GM23338 (cell line): ENCODE measurements around the gene NPHP1. TPM values are rescaled to one million over a fixed set of nuclear protein-coding genes. Genes with fewer than 3 reads are reported as not detected.

ENCODE experiments used
- ATAC-seq: fragments of 200-7000 bp; cut with Tn5 transposase; 3 replicates; pipeline ENCODE4 v1.9.1; 2020
- DNase-seq: peaks from one replicate; pipeline ENCODE4 v3.0.0-alpha.2; 2015; ENCODE audit warnings: low spot score
- H2AFZ ChIP-seq: fragments of 200-600 bp; sonication (generic); 2 replicates; pipeline ENCODE4 v1.8.0; 2016; ENCODE audit warnings: antibody characterized with exemption, mild to moderate bottlenecking, moderate library complexity
- H3F3A ChIP-seq: fragments of 200-600 bp; sonication (generic); replicated peaks from 2 replicates; pipeline ENCODE4 v1.8.0; 2017; ENCODE audit warnings: antibody characterized with exemption, mixed run types, low read depth
- H3K27ac ChIP-seq: fragments of 200-600 bp; sonication (generic); 2 replicates; pipeline ENCODE4 v1.6.1; 2016; ENCODE audit warnings: low read depth
- H3K27me3 ChIP-seq: fragments of 200-600 bp; sonication (generic); 2 replicates; pipeline ENCODE4 v1.8.0; 2016; ENCODE audit warnings: mild to moderate bottlenecking, mixed run types, moderate library complexity; ENCODE audit not compliant: insufficient read depth
- H3K36me3 ChIP-seq: fragments of 200-600 bp; sonication (generic); 2 replicates; pipeline ENCODE4 v1.8.0; 2016; ENCODE audit warnings: mild to moderate bottlenecking; ENCODE audit not compliant: insufficient read depth
- H3K4me1 ChIP-seq: fragments of 200-600 bp; sonication (generic); 2 replicates; pipeline ENCODE4 v1.8.0; 2016; ENCODE audit warnings: mild to moderate bottlenecking, moderate library complexity; ENCODE audit not compliant: insufficient read depth
- H3K4me2 ChIP-seq: fragments of 200-600 bp; sonication (generic); 2 replicates; pipeline ENCODE4 v1.7.1; 2017; ENCODE audit warnings: mixed run types
- H3K4me3 ChIP-seq: fragments of 200-600 bp; sonication (generic); 2 replicates; pipeline ENCODE4 v1.6.1; 2016; ENCODE audit warnings: mixed run types
- H3K79me2 ChIP-seq: fragments of 200-600 bp; sonication (generic); replicated peaks from 2 replicates; pipeline ENCODE4 v1.8.0; 2017; ENCODE audit warnings: mild to moderate bottlenecking; ENCODE audit not compliant: insufficient read depth
- H3K9me2 ChIP-seq: fragments of 200-600 bp; sonication (generic); 2 replicates; pipeline ENCODE4 v1.8.0; 2017; ENCODE audit not compliant: insufficient read depth
- H4K20me1 ChIP-seq: fragments of 200-600 bp; sonication (generic); replicated peaks from 2 replicates; pipeline ENCODE4 v1.8.0; 2017; ENCODE audit warnings: mild to moderate bottlenecking; ENCODE audit not compliant: insufficient read depth
- H3K27ac Mint-ChIP-seq: 2 replicates; pipeline ENCODE4 v1.8.0; 2020; ENCODE audit warnings: inconsistent platforms, mild to moderate bottlenecking, moderate library complexity, mixed read lengths
- H3K27me3 Mint-ChIP-seq: 3 replicates; pipeline ENCODE4 v1.8.0; 2022; ENCODE audit warnings: low read depth, mild to moderate bottlenecking, moderate library complexity, mixed read lengths, inconsistent platforms; ENCODE audit not compliant: insufficient read depth, poor library complexity
- H3K36me3 Mint-ChIP-seq: 3 replicates; pipeline ENCODE4 v1.8.0; 2021; ENCODE audit warnings: low read depth, mild to moderate bottlenecking, inconsistent platforms, moderate library complexity, mixed read lengths
- H3K4me1 Mint-ChIP-seq: 3 replicates; pipeline ENCODE4 v1.8.0; 2020; ENCODE audit warnings: mild to moderate bottlenecking, inconsistent platforms, mixed read lengths
- H3K4me3 Mint-ChIP-seq: 3 replicates; pipeline ENCODE4 v1.8.0; 2021; ENCODE audit warnings: moderate library complexity, mild to moderate bottlenecking, inconsistent platforms, mixed read lengths
- H3K9me3 Mint-ChIP-seq: 3 replicates; pipeline ENCODE4 v1.8.0; 2020; ENCODE audit warnings: moderate library complexity, mild to moderate bottlenecking, inconsistent platforms, mixed read lengths
- CREB1 ChIP-seq: fragments of 250-450 bp; sonication (Bioruptor Pico); IDR thresholded peaks from 2 replicates; pipeline ENCODE4 v1.5.0; 2020; ENCODE audit warnings: low read depth, mild to moderate bottlenecking, moderate library complexity
- EZH2phosphoT487 ChIP-seq: fragments of 200-600 bp; sonication (generic); IDR thresholded peaks from one replicate; pipeline ENCODE4 v1.8.1; 2018; ENCODE audit warnings: antibody characterized with exemption; ENCODE audit not compliant: unreplicated experiment
- JUNB ChIP-seq: IDR thresholded peaks from one replicate; pipeline ENCODE4 v1.6.1; 2016; ENCODE audit warnings: antibody characterized with exemption; ENCODE audit not compliant: unreplicated experiment
- NANOG ChIP-seq: IDR thresholded peaks from 2 replicates; pipeline ENCODE4 v1.6.1; 2016; ENCODE audit warnings: antibody characterized with exemption, borderline replicate concordance
- POLR2AphosphoS5 ChIP-seq: IDR thresholded peaks from 2 replicates; pipeline ENCODE4 v1.6.1; 2016; ENCODE audit warnings: antibody characterized with exemption, low read depth
- ZNF114 ChIP-seq: fragments of 250-450 bp; sonication (Bioruptor Pico); IDR thresholded peaks from 2 replicates; pipeline ENCODE4 v1.5.0; 2020; ENCODE audit warnings: mild to moderate bottlenecking, moderate library complexity
- polyA plus RNA-seq: library from polyadenylated mRNA; unstranded; fragments of >200 nt; fragmentation: Nextera tagmentation; extraction: Ambion mirVana; gene quantifications from 2 replicates; pipeline ENCODE4 v1.2.1, GENCODE V29; 2016
- total RNA-seq: library from RNA; depleted of rRNA; stranded (reverse); fragments of >200 nt; shearing (Covaris generic); gene quantifications from 2 replicates; pipeline ENCODE4 v1.2.3, GENCODE V29; 2014
- TF ChIP-seq, protein P1 (sequence below): IDR thresholded peaks from one replicate; pipeline ENCODE4 v1.6.1; 2018; ENCODE audit warnings: antibody characterized with exemption; ENCODE audit not compliant: unreplicated experiment
- TF ChIP-seq, protein P2 (sequence below), 2 experiments: fragments of 200-600 bp in 1 of 2; sonication (generic) in 1 of 2; conservative IDR thresholded peaks; 2 replicates each; pipeline versions ENCODE4 v1.5.1 to v1.6.1; 2016 to 2017; ENCODE audit warnings: antibody characterized with exemption in 2 of 2, low read depth in 2 of 2, mild to moderate bottlenecking in 2 of 2, moderate library complexity in 1 of 2

The NPHP1 gene
- total and polyA plus RNA-seq, 2 experiments from 2014 or later, result 4.6 to 10.0 TPM

DNA sequence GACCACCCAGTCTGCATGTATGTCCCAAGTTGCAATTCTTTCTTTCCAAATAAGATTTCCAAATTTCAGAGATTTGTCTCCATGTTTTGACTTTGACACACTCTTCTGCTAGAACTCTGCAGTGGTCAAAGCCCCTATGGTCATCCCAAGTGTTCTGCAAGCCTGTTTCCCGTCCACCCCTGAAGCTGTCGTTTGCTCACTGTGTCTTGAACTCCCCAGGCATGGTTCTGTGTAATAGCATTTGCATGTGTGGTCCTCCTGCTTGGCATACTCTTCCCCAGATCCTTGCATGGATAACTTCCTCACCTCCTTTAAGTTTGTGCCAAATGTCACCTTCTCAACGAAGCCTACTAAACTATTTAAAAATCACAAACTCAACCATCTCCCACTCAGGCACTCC, 11.4 kb upstream of the NPHP1 start:
- TF ChIP-seq POLR2AphosphoS5 (no peak), JUNB (no peak), ZNF114 (CRISPR knock-in tag) (no peak)
- TF ChIP-seq, protein P1, sequence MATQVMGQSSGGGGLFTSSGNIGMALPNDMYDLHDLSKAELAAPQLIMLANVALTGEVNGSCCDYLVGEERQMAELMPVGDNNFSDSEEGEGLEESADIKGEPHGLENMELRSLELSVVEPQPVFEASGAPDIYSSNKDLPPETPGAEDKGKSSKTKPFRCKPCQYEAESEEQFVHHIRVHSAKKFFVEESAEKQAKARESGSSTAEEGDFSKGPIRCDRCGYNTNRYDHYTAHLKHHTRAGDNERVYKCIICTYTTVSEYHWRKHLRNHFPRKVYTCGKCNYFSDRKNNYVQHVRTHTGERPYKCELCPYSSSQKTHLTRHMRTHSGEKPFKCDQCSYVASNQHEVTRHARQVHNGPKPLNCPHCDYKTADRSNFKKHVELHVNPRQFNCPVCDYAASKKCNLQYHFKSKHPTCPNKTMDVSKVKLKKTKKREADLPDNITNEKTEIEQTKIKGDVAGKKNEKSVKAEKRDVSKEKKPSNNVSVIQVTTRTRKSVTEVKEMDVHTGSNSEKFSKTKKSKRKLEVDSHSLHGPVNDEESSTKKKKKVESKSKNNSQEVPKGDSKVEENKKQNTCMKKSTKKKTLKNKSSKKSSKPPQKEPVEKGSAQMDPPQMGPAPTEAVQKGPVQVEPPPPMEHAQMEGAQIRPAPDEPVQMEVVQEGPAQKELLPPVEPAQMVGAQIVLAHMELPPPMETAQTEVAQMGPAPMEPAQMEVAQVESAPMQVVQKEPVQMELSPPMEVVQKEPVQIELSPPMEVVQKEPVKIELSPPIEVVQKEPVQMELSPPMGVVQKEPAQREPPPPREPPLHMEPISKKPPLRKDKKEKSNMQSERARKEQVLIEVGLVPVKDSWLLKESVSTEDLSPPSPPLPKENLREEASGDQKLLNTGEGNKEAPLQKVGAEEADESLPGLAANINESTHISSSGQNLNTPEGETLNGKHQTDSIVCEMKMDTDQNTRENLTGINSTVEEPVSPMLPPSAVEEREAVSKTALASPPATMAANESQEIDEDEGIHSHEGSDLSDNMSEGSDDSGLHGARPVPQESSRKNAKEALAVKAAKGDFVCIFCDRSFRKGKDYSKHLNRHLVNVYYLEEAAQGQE, result no peak
- TF ChIP-seq, protein P2, sequence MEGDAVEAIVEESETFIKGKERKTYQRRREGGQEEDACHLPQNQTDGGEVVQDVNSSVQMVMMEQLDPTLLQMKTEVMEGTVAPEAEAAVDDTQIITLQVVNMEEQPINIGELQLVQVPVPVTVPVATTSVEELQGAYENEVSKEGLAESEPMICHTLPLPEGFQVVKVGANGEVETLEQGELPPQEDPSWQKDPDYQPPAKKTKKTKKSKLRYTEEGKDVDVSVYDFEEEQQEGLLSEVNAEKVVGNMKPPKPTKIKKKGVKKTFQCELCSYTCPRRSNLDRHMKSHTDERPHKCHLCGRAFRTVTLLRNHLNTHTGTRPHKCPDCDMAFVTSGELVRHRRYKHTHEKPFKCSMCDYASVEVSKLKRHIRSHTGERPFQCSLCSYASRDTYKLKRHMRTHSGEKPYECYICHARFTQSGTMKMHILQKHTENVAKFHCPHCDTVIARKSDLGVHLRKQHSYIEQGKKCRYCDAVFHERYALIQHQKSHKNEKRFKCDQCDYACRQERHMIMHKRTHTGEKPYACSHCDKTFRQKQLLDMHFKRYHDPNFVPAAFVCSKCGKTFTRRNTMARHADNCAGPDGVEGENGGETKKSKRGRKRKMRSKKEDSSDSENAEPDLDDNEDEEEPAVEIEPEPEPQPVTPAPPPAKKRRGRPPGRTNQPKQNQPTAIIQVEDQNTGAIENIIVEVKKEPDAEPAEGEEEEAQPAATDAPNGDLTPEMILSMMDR (conservative IDR thresholded peaks at IDR 0.05; ENCODE audit: low read depth in 2 of 2), result no peak
- Histone ChIP-seq H2AFZ (no peak overlapping the region), H3K4me3 (no peak overlapping the region), H3K4me2 (no peak overlapping the region), H3F3A (no peaks in the 10 kb centered on the region), H3K79me2 (no peaks in the 10 kb centered on the region; the same call in 1 of the 2 replicates), H4K20me1 (no peaks in the 10 kb centered on the region), H3K27me3 (no peaks in the 10 kb centered on the region), H3K4me1 (peaks cover 4% of the 10 kb centered on the region; the same call in 1 of the 2 replicates), H3K9me2 (peaks cover 3% of the 10 kb centered on the region; the same call in 1 of the 2 replicates), H3K36me3 (no peaks in the 10 kb centered on the region), H3K27ac (no peak overlapping the region)
- Mint-ChIP-seq H3K27ac (no peak overlapping the region), H3K4me3 (no peak overlapping the region), H3K4me1 (peaks cover 4% of the 10 kb centered on the region; the same call in 1 of the 3 replicates), H3K27me3 (peaks cover 9% of the 10 kb centered on the region), H3K36me3 (peaks cover 18% of the 10 kb centered on the region), H3K9me3 (peaks cover 49% of the 10 kb centered on the region)
- ATAC-seq (no peak), DNase-seq (no peak)

DNA sequence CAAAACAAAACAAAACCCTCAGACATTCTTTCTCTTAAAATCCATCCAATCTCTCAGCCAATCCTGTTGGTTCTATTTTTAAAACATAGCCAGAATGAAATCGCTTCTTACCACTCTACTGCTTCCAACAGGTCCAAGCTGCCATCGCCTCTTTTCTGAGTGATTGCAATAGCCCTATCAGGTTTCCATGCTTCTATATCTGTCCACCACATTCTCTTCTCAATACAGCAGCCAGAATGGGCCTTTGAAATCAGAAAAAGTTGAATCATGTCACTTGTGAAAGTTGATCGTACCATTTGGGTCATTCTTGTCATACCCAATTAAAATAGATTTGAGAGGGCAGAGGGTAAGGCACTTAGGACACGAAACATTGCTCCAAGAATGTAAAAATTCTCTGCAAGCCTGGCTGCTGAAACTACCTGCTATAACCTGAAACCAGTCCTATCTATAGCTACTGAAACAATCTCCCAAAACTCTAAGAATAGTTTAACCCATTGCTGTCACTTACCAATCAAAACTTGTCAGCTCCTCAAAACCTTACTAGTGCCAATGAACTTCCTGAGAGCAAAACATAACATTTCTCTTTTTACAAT, 10.8 kb upstream of the NPHP1 start:
- Histone ChIP-seq H2AFZ (no peak overlapping the region), H4K20me1 (no peaks in the 10 kb centered on the region), H3F3A (no peaks in the 10 kb centered on the region), H3K4me3 (no peak overlapping the region), H3K4me2 (no peak overlapping the region), H3K9me2 (peaks cover 3% of the 10 kb centered on the region; the same call in 1 of the 2 replicates), H3K27ac (no peak overlapping the region), H3K79me2 (no peaks in the 10 kb centered on the region; the same call in 1 of the 2 replicates), H3K27me3 (no peaks in the 10 kb centered on the region), H3K4me1 (peaks cover 6% of the 10 kb centered on the region; the same call in 1 of the 2 replicates), H3K36me3 (no peaks in the 10 kb centered on the region)
- H3K4me3 Mint-ChIP-seq, result no peak overlapping the region
- H3K27ac Mint-ChIP-seq, result no peak overlapping the region
- H3K36me3 Mint-ChIP-seq, result peaks cover 18% of the 10 kb centered on the region
- H3K4me1 Mint-ChIP-seq, result peaks cover 4% of the 10 kb centered on the region; the same call in 1 of the 3 replicates
- peaks cover 9% of the 10 kb centered on the region for H3K27me3 Mint-ChIP-seq
- no peak for ATAC-seq
- no peak for DNase-seq
- peaks cover 49% of the 10 kb centered on the region for H3K9me3 Mint-ChIP-seq
- TF ChIP-seq EZH2phosphoT487 (no peak), JUNB (no peak), NANOG (no peak), CREB1 (no peak), POLR2AphosphoS5 (no peak)
- TF ChIP-seq, protein P1, result no peak
